HG03196 (cell line): ENCODE results near the gene MALL.
"Not testable (repeated sequence)": the region's sequence is repeated elsewhere in the genome, so short reads cannot be mapped to it uniquely, and the experiment has no call there.

Source experiments
- ATAC-seq: cut with Tn5 transposase; IDR thresholded peaks from one replicate; pipeline ENCODE4 v1.9.1; 2021; ENCODE audit not compliant: unreplicated experiment

Gene MALL

DNA sequence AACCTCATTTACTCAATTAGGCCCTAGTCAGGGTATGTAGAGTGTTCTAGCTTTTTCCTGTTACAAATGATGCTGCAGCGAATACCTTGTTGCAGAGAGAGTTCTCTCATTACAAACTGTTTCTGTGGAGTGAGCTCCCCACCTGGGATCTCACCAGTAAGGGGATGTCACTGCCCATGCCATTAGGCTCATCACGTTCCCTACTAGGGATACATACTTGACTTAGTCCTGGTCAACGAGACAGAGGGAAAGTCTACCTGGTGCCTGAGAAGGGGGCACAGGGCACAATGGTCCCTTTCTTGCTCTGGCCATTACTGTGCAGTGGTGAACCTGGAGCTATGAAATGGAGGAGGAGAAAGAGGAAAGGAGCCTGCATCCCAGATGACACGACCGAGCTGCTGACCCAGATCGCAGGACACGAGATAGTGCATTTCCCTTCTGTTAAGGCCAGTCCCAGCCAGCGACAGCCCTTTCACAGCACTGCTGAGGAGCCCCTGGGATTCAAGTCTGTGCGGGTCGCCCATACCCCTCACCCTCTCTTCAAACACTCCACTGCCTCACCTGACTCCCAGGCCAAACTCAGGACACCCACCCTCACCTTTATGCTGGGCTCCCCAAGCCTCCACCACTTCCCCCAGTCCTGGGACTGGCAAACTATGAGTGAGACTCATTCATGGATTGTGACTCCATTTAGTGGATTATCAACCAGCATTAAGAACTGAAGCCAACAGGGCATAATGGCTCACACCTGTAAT lies 16.0 kb downstream of the MALL start:
- no peak for ATAC-seq

DNA sequence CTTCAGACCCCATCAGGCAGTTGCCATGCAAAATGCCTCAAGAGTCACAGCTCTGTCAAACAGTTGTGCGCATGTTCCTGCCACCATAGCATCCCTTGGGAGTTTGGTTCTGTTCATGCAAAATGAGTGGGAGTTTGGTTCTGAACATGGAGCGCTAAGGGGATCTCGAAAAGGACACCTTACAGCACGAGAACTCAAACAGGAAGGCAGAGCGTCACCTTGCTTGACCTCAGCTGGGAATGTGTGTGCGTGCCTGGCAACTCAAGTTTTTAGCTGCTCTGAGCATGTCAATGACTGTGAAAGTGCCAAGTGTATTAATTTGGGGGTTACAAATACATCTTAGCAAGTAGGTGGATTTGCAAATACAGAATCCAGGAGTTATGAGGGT lies 16.6 kb downstream of the MALL start:
- no peak for ATAC-seq

DNA sequence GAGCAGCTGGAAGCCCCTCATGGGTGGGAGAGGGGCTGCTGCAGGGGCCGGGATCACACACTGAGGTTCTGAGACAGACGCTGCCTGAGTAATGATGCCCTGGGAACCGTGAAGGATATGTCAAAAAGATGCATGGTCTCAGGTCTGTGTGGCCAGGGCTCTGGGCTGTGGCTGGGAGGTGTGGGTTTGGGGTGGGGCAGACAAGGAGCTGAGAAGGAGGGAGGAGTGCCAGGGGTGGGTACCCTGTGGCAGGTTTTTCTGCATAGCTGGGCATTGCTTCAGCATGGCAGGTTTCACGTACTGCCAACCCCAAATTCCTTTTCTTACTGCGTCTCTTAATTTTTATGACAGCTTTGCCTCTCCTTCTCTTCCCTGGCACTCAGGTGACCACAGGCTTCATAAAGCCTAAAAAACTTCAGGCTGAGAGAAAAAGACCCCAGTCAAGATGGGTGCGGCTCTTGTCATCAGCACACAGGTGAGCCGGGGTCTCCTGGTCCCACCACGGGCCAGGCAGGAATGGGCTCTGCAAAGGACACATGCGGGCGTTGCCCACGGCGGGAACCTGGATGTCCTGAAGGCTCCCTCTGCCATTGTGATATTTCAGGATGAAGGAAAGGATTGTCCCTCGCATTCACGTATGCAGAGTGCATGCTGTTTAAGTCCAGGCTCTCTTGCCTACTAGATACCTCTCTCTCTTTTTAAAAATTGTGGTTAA lies 18.0 kb downstream of the MALL start:
- no peak for ATAC-seq

DNA sequence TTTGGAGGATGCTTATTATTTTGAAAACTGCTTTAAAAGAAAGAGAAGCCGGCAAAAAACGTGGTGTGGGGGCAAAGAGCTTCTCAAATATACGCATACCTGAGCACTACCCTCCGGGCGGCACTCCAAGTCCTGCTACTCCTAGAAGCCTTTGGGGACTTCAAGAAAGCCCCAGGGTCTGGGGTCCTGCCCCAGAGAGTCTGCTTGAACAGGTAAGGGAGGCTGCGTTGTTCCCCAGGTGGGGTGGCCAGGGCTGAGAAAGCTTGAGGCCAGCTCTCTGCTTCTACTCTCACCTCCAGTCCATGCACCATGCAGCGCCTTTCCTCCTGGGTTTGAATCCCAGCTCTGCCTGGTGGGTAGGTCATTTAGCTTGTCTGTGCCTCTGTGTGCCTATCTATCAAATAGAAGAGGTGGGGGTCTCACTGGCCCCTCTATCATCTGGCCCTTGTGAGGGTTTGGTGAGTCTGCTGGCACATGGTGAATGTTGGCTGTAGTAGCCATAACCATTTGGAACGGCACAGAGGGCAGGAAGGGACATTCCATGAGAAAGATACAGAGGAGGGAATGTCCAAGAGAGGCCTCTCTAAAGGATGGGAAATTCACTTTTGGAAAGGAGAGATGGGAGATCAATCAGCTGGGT lies 19.5 kb downstream of the MALL start:
- ATAC-seq = no peak

DNA sequence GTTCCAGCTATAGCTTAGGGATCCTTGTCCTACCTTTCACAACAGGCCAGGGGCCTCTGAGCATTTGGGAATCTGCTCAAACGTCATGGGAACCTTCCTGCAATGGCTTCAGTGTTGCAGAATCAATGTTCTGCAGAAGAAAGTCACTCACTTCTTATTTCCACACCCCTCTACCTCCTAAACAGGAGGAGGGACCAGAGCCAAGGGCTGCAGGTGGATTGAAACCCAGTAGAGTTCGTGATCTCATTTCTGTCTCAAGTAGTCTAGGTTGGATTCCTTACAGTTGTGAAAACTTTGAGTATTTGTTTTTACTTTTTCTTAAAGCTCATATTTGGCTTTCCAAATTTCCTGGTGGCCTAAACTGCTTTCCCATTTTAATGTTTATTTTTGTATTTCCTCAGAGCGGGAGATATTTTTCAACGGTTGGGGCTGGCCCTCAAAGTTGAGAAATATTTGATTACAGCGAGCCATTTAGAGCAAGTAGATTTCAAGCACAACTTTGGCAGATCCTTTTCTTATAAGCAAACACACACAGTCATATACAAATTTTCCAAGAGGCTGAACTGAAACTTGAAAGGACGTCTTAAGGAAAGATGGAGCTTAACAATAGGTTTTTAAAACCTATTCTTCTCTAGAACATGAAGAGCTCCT lies 20.6 kb downstream of the MALL start:
- ATAC-seq = not testable (repeated sequence)

DNA sequence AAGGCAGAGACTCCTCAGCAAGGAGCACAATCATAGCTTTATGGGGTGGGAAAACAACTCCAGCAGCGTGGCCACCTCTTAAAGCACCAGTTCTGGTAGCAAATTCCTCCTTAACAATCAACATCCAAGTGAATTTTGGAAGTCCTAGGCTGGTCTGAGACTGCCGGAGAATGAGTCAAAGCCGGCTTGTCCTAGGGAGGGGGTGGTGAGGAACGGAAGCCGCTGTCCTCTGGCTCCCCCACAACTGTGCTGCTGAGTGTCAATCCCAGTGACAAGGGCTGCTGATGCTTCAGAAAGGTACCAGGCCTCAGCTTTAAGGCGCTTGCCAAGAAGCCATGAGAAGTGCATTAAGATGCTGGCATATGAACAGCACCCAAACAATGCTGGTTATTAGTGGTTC lies 21.7 kb downstream of the MALL start:
- not testable (repeated sequence) for ATAC-seq

DNA sequence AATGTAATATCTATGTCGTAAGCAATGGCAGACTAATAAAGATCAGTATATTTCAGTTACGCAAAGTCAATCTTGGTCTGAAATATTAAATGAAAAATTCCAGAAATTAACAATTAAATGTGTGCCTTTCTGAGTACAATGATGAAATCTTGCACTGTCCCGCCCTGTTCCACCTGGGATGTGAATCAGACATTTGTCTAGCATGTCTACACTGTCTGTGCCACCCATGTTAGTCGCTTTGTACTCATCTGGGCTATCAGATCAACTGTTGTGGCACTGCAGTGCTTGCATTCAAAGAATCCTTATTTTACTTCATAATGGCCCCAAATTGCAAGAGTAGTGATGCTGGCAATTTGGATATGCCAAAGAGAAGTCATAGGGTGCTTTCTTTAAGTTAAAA lies 25.5 kb downstream of the MALL start:
- ATAC-seq = not testable (repeated sequence)

DNA sequence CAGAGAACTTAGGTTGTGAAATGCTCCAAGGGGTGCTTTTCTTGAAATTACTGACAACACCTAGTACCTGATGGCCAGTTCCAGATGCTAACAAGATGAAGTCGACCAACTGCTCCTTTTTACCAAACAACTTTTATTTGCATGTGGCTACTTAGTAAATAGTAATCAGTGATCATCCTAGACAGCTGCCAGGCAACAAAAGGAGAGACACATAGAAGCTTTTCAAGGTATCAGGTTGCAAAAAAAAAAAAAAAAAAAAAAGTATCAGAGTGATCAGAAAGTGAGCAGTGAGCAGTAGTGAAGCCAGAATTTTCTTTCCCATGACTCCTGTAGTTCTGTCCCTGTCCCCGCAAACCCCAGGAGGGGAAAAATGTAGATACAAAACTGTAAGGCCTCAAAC lies 31.9 kb downstream of the MALL start:
- not testable (repeated sequence) for ATAC-seq

DNA sequence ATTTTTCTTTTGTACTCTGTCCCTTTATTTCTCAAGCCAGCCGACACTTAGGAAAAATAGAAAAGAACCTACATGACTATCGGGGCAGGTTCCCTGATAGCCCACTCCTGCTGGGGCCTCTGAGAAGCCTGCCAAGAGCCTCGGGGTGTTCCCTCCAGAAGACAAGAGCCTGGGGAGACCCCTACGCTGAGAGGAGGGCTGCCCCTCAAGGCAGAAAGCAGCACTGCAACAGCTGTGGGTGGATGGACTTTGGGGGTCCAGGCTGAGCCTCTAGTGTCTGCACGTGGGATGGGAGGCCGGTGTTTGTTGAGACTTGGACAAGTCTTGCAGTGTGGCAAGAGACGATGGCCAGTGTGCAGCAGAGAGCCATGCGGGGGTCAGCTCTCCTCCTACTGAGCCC lies 32.5 kb downstream of the MALL start:
- ATAC-seq = not testable (repeated sequence)

DNA sequence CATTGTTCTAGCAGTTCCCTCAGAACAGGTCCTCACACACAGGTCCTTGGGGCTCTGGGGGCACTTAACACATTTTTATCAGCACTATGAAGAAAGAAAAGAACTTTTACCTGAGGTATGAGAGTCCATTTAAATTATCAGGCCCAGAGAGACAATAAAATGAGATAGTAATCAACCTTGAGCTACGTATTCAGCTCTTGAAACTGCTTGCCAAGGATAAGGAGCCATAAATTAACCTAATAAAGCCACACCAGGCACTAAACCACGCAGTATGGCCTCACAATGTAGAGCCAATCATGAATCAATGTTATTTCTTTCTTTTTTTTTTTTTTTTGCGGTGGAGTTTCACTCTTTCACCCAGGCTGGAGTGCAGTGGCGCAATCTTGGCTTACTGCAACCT lies 37.5 kb downstream of the MALL start:
- not testable (repeated sequence) for ATAC-seq

DNA sequence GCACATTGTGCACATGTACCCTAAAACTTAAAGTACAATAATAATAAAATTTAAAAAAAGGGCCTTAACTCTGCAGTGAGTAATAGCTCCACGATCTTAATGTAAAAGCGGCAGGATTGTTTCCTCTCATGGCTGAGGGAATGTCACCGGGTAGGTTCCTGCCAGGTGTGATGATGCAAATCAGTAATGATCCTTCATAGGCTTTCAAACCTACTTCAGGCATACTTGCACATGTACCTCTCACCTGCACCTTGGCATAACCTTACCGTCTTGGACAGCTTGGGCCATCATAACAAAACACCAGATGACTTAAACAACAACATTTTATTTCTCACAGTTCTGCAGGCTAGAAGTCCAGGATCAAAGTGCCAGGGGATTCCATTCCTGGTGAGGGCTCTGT lies 39.7 kb downstream of the MALL start:
- not testable (repeated sequence) for ATAC-seq

DNA sequence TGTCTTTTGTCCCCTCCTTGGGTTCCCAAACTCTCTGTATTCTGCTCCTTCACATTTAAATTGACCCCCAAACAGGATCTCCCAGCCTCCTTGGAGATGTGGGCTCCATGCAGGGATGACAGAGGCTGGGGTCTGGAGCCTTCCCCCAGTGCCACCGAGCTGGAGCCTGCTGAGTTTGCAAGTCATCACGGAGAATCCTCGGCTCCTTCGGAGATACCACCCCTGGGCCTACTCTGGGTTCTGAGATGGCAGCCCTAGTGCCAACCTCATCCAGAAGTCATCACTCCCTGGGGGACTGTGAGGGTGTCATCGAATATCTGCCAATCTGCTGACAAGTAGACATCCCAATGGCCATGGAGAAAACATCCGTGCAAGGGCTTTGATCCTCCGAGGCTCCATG lies 45.8 kb downstream of the MALL start:
- ATAC-seq = not testable (repeated sequence)

DNA sequence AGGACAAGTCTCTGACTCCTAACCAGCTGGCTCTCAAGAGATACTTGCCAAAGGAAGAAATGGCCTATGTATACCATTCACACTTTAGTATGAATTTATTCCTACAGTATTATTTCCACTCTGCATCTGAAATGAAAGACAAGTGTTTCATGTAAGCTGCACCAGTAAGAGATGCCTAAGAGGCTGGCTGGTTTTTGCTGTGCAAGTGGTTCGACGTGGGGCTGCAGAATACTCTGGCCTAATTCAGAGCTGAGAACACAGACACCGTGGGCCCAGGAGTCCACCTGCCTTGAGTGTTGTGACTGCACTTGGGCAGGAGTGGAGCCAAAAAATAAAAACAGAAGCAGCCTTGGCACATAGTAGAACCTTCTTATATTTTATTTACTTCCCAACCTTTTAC lies 47.5 kb downstream of the MALL start:
- not testable (repeated sequence) for ATAC-seq

DNA sequence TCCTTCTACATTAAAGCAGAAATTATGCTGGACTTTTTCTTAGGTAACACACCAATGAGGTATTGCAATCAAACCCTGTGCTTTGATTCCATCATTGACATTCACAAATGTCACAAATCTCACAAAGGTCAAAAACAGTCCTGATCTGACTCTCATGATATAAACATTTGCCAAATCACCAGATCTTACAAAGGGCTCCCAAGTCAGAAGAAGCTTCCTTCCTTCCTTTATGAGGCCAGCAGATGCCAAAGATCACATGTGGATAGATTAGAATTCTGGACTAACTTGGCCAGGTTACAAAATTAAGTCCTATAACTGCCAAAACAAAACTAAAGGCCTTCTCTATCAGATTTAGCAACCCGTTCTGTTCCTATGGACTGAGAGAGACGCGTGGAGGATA lies 53.3 kb downstream of the MALL start:
- not testable (repeated sequence) for ATAC-seq

DNA sequence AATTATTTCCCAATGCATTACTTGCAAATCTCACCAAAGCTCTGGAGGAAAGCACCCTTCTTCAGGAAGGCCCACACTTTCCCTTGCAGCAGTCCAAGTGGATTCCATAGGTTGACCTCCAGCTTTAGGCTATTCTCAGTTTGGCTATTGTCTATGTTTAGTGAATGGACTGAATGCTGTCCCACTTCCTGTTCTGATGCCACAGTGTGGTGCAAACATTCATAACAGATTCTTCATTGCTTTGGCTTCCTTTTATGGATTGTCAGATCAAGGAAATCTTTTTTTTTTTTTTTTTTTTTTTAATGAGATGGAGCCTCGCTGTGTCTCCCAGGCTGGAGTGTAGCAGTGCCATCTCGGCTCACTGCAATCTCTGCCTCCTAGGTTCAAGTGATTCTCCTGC lies 55.1 kb downstream of the MALL start:
- ATAC-seq = not testable (repeated sequence)

DNA sequence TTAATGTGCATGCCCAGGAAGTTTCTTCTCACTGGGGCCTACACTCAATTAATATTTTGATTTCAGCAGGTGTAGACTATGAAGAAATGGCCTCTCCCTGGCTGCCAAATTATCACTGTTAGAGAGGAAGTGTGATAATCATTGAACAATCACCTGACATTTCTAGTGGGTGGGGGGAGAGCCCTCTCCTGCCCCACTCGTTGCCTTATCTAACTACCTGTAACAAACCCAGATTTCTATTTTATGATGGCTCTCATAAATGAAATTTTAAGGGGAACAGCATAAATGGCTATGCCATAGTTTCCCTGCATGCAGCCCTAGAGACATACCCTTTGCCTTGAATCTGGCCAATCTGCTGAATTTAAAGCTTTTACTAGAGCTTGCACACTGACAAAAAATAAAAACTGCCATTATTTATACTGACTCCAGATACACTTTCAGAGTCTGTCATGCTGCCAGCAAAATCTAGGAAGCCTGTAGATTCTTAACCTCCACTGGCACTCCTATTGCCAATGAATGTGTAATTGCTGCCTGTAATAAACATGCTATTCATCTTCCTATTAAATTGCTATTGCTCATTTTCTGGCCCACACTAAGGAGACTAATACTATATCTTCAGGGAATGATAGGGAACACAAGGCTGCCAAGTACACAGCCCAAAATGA lies 55.8 kb downstream of the MALL start:
- not testable (repeated sequence) for ATAC-seq

DNA sequence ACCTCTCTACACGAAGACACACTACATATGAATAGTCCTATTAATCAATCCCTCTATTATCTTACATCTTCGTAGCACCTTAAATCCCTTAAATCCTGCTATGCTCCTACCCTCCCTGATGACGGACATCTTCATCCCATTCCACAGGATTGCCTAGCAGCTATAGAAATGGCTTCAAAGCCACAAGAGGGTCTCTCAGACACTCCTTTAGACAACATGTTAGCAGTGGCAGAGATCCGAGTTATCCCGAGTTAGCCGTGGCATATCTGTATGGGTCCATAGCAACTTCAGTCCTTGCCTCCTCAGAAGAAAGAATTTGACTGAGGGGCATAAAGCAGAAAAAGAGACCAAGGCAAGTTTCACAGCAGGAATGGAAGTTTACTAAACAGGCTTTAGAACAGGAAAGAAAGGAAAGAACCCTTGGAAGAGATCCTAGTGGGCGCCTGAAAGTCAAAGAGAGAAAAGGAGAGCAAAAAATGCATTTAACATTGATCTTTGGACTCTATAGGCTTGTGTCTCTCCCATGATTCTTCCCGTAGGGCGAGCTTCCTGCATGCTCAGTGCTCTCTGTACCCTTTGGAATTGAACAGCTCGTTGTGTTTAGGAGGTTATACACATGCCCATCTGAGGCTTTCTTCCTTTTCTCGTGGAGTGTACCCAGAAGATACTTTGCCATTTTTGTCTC lies 56.5 kb downstream of the MALL start:
- not testable (repeated sequence) for ATAC-seq

DNA sequence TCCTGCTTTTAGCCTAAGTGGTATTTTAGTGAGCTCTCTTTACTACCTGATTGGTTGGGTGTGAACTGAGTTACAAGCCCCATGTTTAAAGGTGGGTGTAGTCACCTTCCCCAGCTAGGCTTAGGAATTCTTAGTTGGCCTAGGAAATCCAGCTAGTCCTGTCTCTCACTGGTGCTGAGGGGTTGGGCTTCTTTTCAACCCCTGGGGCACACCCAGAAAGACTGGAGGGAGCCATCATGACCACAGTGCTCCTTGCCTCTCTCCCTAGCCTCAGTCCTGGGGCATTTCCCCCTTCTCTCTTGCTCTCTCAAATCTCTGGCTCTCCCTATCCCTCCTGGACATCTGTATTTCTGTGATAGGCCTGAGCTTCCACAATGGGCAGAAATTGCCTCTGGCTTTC lies 57.6 kb downstream of the MALL start:
- ATAC-seq = not testable (repeated sequence)

DNA sequence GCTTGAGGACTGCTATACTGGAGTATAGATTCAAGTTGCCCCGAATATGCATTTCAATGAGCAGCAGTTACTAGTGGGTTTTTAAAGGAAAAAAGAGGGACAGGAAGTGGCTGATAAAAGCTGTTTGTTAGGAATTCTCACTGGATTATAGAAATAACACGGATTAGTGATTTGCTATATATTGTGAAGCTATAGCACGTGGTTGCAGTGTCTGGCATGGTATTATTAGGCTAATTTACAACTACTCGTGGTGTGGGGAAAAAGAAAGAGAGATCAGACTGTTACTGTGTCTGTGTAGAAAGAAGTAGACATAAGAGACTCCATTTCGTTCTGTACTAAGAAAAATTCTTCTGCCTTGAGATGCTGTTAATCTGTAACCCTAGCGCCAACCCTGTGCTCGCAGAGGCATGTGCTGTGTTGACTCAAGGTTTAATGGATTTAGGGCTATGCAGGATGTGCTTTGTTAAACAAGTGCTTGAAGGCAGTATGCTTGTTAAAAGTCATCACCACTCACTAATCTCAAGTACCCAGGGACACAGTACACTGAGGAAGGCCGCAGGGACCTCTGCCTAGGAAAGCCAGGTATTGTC lies 59.7 kb downstream of the MALL start:
- ATAC-seq = not testable (repeated sequence)
